Measurements from ENCODE around the gene LPIN1.
"Not testable (repeated sequence)": the region's sequence is repeated elsewhere in the genome, so short reads cannot be mapped to it uniquely, and the experiment has no call there.

The LPIN1 gene

DNA sequence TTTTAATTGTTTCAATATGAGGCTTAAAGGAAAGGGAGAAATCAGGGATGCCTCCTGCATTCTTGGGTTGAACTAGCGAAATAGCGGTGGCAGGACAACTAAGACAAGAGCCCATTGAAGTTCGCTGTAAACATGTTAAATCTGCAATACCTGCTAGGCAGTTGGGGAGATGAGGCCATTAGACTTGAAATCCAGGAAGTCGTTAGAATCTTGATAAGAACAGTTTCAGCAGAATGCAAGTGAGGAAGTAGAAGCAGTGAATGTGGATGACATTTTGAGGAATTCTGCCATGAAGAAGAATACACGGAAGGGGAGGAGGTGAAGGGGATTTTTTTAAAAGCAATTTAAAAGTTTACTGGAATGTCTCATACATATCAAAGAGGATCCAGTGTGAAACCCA, 109.7 kb downstream of the LPIN1 start:
- H3K4me3 ChIP-seq (replicated peaks; ENCODE audit: low read depth, low read length), result no peak overlapping the region
- DNase-seq (ENCODE audit: extremely low read depth, low read depth), result no peak
- TF ChIP-seq, protein P1, sequence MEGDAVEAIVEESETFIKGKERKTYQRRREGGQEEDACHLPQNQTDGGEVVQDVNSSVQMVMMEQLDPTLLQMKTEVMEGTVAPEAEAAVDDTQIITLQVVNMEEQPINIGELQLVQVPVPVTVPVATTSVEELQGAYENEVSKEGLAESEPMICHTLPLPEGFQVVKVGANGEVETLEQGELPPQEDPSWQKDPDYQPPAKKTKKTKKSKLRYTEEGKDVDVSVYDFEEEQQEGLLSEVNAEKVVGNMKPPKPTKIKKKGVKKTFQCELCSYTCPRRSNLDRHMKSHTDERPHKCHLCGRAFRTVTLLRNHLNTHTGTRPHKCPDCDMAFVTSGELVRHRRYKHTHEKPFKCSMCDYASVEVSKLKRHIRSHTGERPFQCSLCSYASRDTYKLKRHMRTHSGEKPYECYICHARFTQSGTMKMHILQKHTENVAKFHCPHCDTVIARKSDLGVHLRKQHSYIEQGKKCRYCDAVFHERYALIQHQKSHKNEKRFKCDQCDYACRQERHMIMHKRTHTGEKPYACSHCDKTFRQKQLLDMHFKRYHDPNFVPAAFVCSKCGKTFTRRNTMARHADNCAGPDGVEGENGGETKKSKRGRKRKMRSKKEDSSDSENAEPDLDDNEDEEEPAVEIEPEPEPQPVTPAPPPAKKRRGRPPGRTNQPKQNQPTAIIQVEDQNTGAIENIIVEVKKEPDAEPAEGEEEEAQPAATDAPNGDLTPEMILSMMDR (IDR thresholded peaks at IDR 0.05; ENCODE audit: low read depth, low read length, missing control alignments), result no peak

DNA sequence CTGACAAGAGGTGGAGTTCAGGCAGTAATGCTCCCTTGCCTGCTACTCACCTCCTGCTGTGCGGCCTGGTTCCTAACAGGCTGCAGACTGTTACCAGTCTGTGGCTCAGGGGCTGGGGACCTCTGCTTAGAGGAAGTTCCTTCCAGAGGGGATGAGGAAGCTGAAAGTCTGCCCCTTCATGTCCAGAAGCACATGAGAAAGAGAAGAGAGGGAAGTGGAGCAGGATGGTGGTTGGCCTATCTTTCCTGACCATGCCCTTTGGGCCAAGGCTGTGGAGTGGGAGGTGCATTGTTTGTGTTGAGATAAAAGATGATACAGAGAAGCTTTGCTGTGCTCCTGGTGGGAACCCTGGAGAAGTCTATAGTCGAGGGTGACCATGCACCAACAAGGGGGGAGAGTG, 112.5 kb downstream of the LPIN1 start:
- TF ChIP-seq, protein P1 (IDR thresholded peaks at IDR 0.05; ENCODE audit: low read depth, low read length, missing control alignments), result no peak
- no peak overlapping the region for H3K4me3 ChIP-seq (replicated peaks; ENCODE audit: low read depth, low read length)
- DNase-seq (ENCODE audit: extremely low read depth, low read depth), result no peak

DNA sequence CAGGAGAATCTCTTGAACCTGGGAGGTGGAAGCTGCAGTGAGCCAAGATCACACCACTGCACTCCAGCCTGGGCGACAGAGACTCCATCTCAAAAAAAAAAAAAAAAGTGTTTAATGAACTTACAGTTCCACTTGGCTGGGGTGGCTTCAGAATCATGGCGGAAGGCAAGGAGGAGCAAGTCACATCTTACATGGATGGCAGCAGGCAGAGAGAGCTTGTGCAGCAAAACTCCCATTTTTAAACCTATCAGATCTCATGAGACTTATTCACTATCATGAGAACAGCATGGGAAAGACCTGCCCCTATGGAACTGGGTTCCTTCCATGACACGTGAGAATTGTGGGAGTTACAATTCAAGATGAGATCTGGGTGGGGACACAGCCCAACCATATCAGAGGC, 113.5 kb downstream of the LPIN1 start:
- not testable (repeated sequence) for DNase-seq (ENCODE audit: extremely low read depth, low read depth); H3K4me3 ChIP-seq (replicated peaks; ENCODE audit: low read depth, low read length)

DNA sequence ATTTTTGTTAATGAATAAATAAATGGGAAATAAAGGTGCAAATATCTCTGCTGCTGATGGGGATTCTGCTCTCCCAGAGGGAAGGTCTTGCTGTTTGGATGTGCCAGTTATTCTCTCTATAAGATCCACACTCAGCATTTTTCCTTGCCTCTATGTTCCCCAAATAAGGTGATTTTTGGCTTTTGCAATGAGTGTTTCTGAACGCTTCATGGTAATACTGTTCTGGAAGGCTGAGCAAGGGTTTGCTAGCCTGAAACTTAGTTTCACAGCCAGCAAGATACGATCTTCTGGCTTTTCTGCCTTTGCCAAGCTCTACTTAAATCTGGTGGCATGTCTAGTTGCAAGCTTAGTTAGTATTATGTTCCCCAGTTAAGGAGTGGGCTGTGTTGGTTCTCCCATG, 114.6 kb downstream of the LPIN1 start:
- TF ChIP-seq, protein P1 (IDR thresholded peaks at IDR 0.05; ENCODE audit: low read depth, low read length, missing control alignments), result no peak
- no peak for DNase-seq (ENCODE audit: extremely low read depth, low read depth)
- no peak overlapping the region for H3K4me3 ChIP-seq (replicated peaks; ENCODE audit: low read depth, low read length)

DNA sequence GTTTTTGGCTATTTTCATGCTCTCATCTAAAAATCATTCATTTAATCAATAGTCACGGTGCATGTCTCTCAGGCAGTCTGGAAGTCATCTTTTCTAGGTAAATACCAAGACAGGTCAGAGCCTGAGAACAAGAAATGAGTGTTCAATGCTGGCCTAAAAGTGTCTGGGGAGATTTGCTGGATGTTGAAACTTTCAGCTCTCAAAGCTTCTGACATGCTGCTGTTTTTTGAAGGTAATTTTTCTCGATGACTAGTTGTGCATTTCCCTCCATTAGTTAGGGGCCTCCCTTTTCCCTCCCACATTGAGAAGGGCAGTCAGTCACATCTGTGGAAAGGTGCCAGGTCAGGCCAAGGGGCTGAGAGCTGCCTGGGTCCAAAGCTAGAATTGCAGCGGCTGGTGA, 115.6 kb downstream of the LPIN1 start:
- TF ChIP-seq, protein P1 (IDR thresholded peaks at IDR 0.05; ENCODE audit: low read depth, low read length, missing control alignments), result no peak
- DNase-seq (ENCODE audit: extremely low read depth, low read depth), result no peak

DNA sequence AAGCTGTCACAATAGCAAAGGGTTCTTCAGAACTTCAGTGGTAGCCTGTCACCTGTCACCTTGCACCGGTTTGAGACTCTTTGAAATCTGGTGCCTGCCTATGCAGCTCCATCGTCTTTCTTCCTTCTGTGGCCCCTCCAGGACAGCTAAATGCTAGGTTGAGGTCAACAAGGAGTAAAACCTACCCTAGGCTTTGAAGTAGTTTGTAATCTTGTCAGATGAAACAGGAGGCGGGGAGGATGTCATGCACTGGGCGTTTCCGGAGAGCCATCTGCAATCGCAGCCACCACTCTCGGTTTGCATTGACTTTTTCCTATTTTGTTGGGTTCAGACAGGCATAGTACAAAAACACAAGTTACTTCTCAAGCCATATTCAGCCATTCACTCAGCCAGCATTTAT, 116.7 kb downstream of the LPIN1 start:
- no peak for DNase-seq (ENCODE audit: extremely low read depth, low read depth)
- H3K4me3 ChIP-seq (replicated peaks; ENCODE audit: low read depth, low read length), result no peak overlapping the region
- TF ChIP-seq, protein P1 (IDR thresholded peaks at IDR 0.05; ENCODE audit: low read depth, low read length, missing control alignments), result no peak

More for the DNA sequence above, 115.6 kb downstream of the LPIN1 start:
- H3K4me3 ChIP-seq (replicated peaks; ENCODE audit: low read depth, low read length), result no peak overlapping the region

DNA sequence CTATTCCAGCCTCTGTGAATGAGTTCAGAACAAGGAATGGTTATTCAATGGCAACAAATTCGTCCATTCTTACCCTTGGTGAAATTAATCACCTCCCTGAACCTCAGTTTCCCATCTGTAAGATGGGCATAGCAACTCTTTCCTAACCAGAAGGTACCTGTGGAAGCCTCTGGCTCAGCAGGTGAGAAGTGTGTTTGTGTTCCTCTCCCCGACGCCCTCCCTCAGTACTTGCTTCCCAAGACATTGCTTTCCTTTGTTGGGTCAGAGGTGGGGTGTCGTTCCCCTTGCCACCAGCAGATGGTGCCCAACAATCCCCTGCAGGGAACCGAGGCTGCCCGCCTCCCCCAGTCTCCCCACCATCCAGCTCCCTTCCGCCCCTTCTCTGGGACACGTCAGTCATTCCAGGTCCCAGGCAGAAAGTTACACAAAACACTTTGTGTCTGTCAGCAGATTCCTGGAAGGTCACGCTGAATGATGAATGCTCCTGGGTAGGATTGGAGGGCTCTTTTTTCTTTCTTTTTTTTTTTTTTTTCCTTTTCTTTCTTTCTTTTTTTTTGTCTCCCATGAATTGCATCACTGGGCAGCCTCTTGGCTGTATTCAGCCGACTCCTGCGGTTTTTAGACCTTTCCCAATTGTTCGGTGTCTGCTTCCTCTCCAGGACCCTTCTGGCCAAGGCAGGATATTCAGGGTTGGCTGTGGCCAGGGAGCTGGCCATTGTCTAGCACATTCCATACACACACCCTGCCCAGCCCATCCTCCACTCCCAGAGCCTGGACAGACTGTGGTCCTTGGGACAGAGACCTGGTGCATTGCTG, 117.3 kb downstream of the LPIN1 start:
- TF ChIP-seq, protein P1 (IDR thresholded peaks at IDR 0.05; ENCODE audit: low read depth, low read length, missing control alignments), result peak; percentile 97
- peak; percentile 63 for DNase-seq (ENCODE audit: extremely low read depth, low read depth)
- no peak overlapping the region for H3K4me3 ChIP-seq (replicated peaks; ENCODE audit: low read depth, low read length)
